Measurements from ENCODE around the gene DSCAML1. TPM values are rescaled to one million over a fixed set of nuclear protein-coding genes. Genes with fewer than 3 reads are reported as not detected.
A peak's percentile ranks its signal among the peaks of the same experiment; 100 is the strongest.

The DSCAML1 gene
- total RNA-seq, 2 donors from 2014 or later: 0.08 TPM; not detected in 1

- no peaks in the 10 kb centered on the region for H3K9me3 Mint-ChIP-seq
- H3K36me3 Mint-ChIP-seq: no peaks in the 10 kb centered on the region
- H3K27ac Mint-ChIP-seq: no peak overlapping the region
- no peak for DNase-seq (ENCODE audit: low spot score)
- no peak overlapping the region for H3K4me3 Mint-ChIP-seq
- ATAC-seq: no peak
- H3K4me1 Mint-ChIP-seq (ENCODE audit: low read depth in 2 of 2): no peaks in the 10 kb centered on the region
- peaks cover 14 to 16% of the 10 kb centered on the region in 2 donors for H3K27me3 Mint-ChIP-seq
These were observed 316.8 kb downstream of the DSCAML1 start for GRCh38 chr11:117480221-117480620.

- no peak for DNase-seq (ENCODE audit: low spot score)
- Mint-ChIP-seq H3K4me3 (no peak overlapping the region), H3K27ac (no peak overlapping the region), H3K27me3 (peaks cover 14 to 17% of the 10 kb centered on the region in 2 donors), H3K9me3 (no peaks in the 10 kb centered on the region), H3K4me1 (ENCODE audit: low read depth in 2 of 2) (no peaks in the 10 kb centered on the region), H3K36me3 (no peaks in the 10 kb centered on the region)
- ATAC-seq: no peak
These were observed 317.6 kb downstream of the DSCAML1 start for GRCh38 chr11:117479372-117479771.

- H3K27me3 Mint-ChIP-seq: peaks cover 14 to 19% of the 10 kb centered on the region in 2 donors
- no peak for ATAC-seq
- H3K36me3 Mint-ChIP-seq: no peaks in the 10 kb centered on the region
- H3K4me1 Mint-ChIP-seq (ENCODE audit: low read depth in 2 of 2): no peaks in the 10 kb centered on the region
- no peak overlapping the region for H3K4me3 Mint-ChIP-seq
- no peaks in the 10 kb centered on the region for H3K9me3 Mint-ChIP-seq
- H3K27ac Mint-ChIP-seq: no peak overlapping the region
- DNase-seq (ENCODE audit: low spot score): no peak
These were observed 318.1 kb downstream of the DSCAML1 start for GRCh38 chr11:117478926-117479325.

GRCh38 chr11:117478126-117478860 is 318.7 kb downstream of the DSCAML1 start:
- ATAC-seq: peak in 1 of 2 donors; percentile 4
- peaks cover 14 to 19% of the 10 kb centered on the region in 2 donors for H3K27me3 Mint-ChIP-seq
- H3K36me3 Mint-ChIP-seq: no peaks in the 10 kb centered on the region
- H3K4me1 Mint-ChIP-seq (ENCODE audit: low read depth in 2 of 2): no peaks in the 10 kb centered on the region
- no peak for DNase-seq (ENCODE audit: low spot score)
- H3K4me3 Mint-ChIP-seq: no peak overlapping the region
- no peak overlapping the region for H3K27ac Mint-ChIP-seq
- no peaks in the 10 kb centered on the region for H3K9me3 Mint-ChIP-seq

GRCh38 chr11:117477721-117478120 is 319.3 kb downstream of the DSCAML1 start:
- H3K27me3 Mint-ChIP-seq: peaks cover 10 to 19% of the 10 kb centered on the region in 2 donors
- ATAC-seq: peak in 1 of 2 donors; percentile 13
- H3K36me3 Mint-ChIP-seq: no peaks in the 10 kb centered on the region
- no peak overlapping the region for H3K4me3 Mint-ChIP-seq
- H3K9me3 Mint-ChIP-seq: no peaks in the 10 kb centered on the region
- H3K27ac Mint-ChIP-seq: no peak overlapping the region
- H3K4me1 Mint-ChIP-seq (ENCODE audit: low read depth in 2 of 2): no peaks in the 10 kb centered on the region
- no peak for DNase-seq (ENCODE audit: low spot score)

- Mint-ChIP-seq H3K27me3 (peaks cover 6 to 19% of the 10 kb centered on the region in 2 donors), H3K36me3 (no peaks in the 10 kb centered on the region), H3K27ac (no peak overlapping the region), H3K9me3 (no peaks in the 10 kb centered on the region), H3K4me1 (ENCODE audit: low read depth in 2 of 2) (no peaks in the 10 kb centered on the region), H3K4me3 (no peak overlapping the region)
- DNase-seq (ENCODE audit: low spot score): no peak
- ATAC-seq: no peak
These were observed 320.4 kb downstream of the DSCAML1 start for GRCh38 chr11:117476531-117477142.

- Mint-ChIP-seq H3K4me1 (ENCODE audit: low read depth in 2 of 2) (no peaks in the 10 kb centered on the region), H3K36me3 (no peaks in the 10 kb centered on the region), H3K9me3 (no peaks in the 10 kb centered on the region), H3K4me3 (no peak overlapping the region), H3K27me3 (peaks cover 6 to 19% of the 10 kb centered on the region in 2 donors), H3K27ac (no peak overlapping the region)
- DNase-seq (ENCODE audit: low spot score) (no peak), ATAC-seq (no peak)
These were observed 321.1 kb downstream of the DSCAML1 start for GRCh38 chr11:117475716-117476530.

GRCh38 chr11:117473481-117474091 is 323.4 kb downstream of the DSCAML1 start:
- H3K9me3 Mint-ChIP-seq: no peaks in the 10 kb centered on the region
- DNase-seq (ENCODE audit: low spot score) (no peak), ATAC-seq (no peak)
- H3K4me3 Mint-ChIP-seq: no peak overlapping the region
- H3K27ac Mint-ChIP-seq: no peak overlapping the region
- peaks cover 6 to 22% of the 10 kb centered on the region in 2 donors for H3K27me3 Mint-ChIP-seq
- H3K4me1 Mint-ChIP-seq (ENCODE audit: low read depth in 2 of 2): no peaks in the 10 kb centered on the region
- H3K36me3 Mint-ChIP-seq: no peaks in the 10 kb centered on the region

- H3K4me3 Mint-ChIP-seq: no peak overlapping the region
- ATAC-seq (no peak), DNase-seq (ENCODE audit: low spot score) (no peak)
- H3K36me3 Mint-ChIP-seq: no peaks in the 10 kb centered on the region
- no peaks in the 10 kb centered on the region for H3K4me1 Mint-ChIP-seq (ENCODE audit: low read depth in 2 of 2)
- H3K27ac Mint-ChIP-seq: no peak overlapping the region
- H3K9me3 Mint-ChIP-seq: no peaks in the 10 kb centered on the region
- H3K27me3 Mint-ChIP-seq: peaks cover 6 to 11% of the 10 kb centered on the region in 2 donors
These were observed 325.2 kb downstream of the DSCAML1 start for GRCh38 chr11:117471776-117472175.

- H3K27ac Mint-ChIP-seq: no peak overlapping the region
- H3K36me3 Mint-ChIP-seq: no peaks in the 10 kb centered on the region
- H3K27me3 Mint-ChIP-seq: peaks cover 5 to 6% of the 10 kb centered on the region in 2 donors
- no peak overlapping the region for H3K4me3 Mint-ChIP-seq
- DNase-seq (ENCODE audit: low spot score) (no peak), ATAC-seq (no peak)
- no peaks in the 10 kb centered on the region for H3K4me1 Mint-ChIP-seq (ENCODE audit: low read depth in 2 of 2)
- H3K9me3 Mint-ChIP-seq: no peaks in the 10 kb centered on the region
These were observed 326.4 kb downstream of the DSCAML1 start for GRCh38 chr11:117470576-117470975.

- H3K27me3 Mint-ChIP-seq: peaks cover 3 to 7% of the 10 kb centered on the region in 2 donors
These were observed 328.1 kb downstream of the DSCAML1 start for GRCh38 chr11:117468888-117469287.

GRCh38 chr11:117467770-117468169 is 329.2 kb downstream of the DSCAML1 start:
- Mint-ChIP-seq H3K9me3 (no peaks in the 10 kb centered on the region), H3K36me3 (no peaks in the 10 kb centered on the region), H3K4me1 (ENCODE audit: low read depth in 2 of 2) (no peaks in the 10 kb centered on the region), H3K4me3 (no peak overlapping the region), H3K27ac (no peak overlapping the region), H3K27me3 (peaks cover 3 to 7% of the 10 kb centered on the region in 2 donors)
- DNase-seq (ENCODE audit: low spot score) (no peak), ATAC-seq (no peak)

More at GRCh38 chr11:117468888-117469287, 328.1 kb downstream of the DSCAML1 start:
- no peaks in the 10 kb centered on the region for H3K9me3 Mint-ChIP-seq
- ATAC-seq (no peak), DNase-seq (ENCODE audit: low spot score) (no peak)
- H3K4me1 Mint-ChIP-seq (ENCODE audit: low read depth in 2 of 2): no peaks in the 10 kb centered on the region
- no peaks in the 10 kb centered on the region for H3K36me3 Mint-ChIP-seq
- H3K4me3 Mint-ChIP-seq: no peak overlapping the region
- H3K27ac Mint-ChIP-seq: no peak overlapping the region

- Mint-ChIP-seq H3K36me3 (no peaks in the 10 kb centered on the region), H3K27me3 (peaks cover 3 to 7% of the 10 kb centered on the region in 2 donors), H3K27ac (no peak overlapping the region), H3K4me1 (ENCODE audit: low read depth in 2 of 2) (no peaks in the 10 kb centered on the region), H3K9me3 (no peaks in the 10 kb centered on the region), H3K4me3 (no peak overlapping the region)
- no peak for DNase-seq (ENCODE audit: low spot score)
- no peak for ATAC-seq
These were observed 330.1 kb downstream of the DSCAML1 start for GRCh38 chr11:117466966-117467365.
